MV-4-11 (cell line): ENCODE results near the gene H2BK1.

Experiments used
- DNase-seq: peaks from one replicate; lab custom pipeline; 2025; lab: John Stamatoyannopoulos, UW

The H2BK1 gene

GRCh38 chr7:151178236-151178635 is 32.1 kb downstream of the H2BK1 start:
- DNase-seq: no peak

- DNase-seq: no peak
Measured at GRCh38 chr7:151177310-151177709, 33.0 kb downstream of the H2BK1 start.

GRCh38 chr7:151176401-151176800 is 33.9 kb downstream of the H2BK1 start:
- no peak for DNase-seq

DNA sequence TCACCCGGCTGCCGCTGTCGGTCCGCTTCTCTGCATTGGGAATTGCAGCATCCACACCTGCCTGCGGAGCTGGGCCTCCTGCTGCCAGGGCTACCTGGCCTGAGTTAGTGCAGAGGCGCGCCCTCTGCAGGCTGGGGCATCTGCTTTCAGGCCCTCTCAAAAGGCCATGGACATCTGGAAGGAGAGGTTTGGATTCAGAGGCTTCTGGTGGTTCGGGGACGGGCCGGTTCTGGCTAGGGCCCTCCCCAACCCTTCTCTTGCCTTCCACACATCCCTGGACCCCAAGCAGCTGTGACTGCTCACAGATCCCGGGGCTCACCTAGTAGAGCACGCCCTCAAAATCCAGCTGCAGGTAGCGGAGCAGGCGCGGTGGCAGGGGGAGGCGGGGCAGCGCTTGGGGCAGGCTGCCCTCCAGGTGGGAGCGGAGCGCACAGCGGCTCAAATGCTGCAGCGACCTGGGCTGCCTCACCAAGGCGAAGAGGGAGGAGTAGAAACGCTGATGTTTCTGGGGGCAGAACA is 34.4 kb downstream of the H2BK1 start:
- DNase-seq: no peak

- no peak for DNase-seq
Measured at GRCh38 chr7:151175047-151175792, 35.1 kb downstream of the H2BK1 start.

- no peak for DNase-seq
Measured at GRCh38 chr7:151174246-151175046, 35.8 kb downstream of the H2BK1 start.

DNA sequence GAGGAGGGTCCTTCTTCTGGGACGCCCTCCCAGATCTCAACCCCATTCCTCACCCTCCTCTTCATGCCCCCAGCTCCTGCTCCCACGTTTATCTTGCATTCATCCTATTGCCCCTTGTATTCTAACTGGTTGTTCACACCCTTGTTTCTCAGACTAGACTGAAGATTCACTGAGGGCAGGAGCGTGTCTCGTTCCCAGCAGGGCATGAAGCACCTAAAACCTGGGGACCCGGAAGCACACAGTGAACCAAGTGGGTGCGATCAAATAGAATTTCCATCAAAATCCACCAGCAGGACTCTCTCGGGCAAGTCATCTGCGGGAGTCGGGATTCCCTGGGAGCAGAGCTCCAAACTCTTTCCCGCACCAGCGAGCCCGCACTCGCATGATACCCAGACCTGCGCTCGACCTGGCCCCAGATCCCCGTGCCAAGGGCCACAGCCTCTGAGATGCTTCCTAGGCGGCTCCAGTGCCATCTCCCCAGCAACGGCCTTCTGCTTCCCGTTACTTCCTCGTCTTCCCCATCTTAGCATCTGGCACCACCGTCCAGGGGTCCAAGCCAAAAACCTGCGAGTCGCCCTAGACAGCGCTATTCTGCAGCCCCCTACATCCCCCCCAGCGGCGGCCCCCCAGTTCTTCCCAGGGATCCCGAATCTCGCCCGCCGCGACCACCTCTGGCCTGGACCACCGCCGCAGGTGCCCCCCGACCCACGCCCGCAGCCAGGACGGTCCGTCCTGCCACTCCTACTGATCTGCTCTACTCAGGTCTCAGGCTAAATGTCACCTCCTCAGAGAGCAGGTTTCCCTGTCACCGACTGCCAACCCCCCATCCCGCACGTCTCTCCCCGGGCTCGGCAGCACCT is 36.7 kb downstream of the H2BK1 start:
- no peak for DNase-seq

DNA sequence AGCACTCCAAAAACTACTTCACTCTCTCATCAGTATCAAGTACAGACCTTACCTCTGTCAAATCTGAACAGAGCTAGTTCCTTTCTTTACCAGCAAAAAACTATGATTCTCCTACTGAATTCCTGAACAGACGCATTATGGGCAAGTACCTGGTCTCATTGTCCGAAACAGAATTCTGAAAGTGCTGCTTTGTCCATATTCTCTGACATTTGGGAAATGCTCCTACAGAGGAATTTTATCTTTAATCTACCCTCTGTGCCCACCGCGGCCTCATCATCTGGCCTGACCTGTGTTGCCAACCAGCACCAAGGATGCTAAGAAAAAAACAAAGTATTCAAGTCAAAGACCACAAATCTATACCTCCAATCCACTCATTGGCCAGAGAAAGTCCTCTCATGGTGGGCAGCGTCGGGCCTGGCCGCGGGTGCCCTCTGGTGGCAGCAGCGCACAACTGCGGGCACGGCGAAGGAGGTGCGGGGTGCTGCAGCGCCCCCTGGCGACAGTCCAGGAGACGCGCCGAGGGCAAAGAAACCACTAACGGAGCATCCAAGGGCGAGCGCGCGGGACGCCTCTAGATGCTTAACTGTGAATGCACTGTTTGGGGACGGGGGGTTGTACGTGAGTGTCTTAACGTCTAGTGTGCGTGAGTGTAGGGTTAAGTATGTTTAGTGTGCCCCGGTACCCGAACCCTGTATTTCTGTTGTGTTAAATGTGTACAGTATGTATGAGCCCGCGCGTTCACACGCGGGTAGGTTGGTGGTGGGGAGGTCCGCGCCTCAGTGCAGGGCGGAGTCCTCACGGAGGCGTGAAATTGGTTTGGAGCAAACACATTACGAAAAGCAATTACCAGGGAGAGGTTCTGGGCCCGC is 37.8 kb downstream of the H2BK1 start:
- peak; percentile 40 for DNase-seq

DNA sequence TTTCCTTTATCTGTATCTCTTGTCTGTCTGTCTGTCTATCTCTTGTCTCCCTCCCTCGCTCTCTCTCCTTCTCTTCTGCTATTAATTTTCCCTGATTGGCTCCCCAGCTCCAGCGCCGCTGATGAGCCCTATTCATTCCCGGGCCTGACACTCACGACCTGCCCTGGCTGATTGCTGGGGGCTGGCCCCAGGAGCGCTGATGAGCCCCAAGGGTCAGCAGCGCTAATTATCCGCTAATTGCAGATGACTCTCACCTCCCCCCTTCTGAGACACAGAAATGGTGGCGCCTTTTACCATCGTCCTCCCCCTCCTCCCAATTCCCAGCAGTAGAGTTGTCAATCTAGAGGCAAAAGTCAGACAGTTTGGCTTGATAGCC is 41.5 kb downstream of the H2BK1 start:
- no peak for DNase-seq

DNA sequence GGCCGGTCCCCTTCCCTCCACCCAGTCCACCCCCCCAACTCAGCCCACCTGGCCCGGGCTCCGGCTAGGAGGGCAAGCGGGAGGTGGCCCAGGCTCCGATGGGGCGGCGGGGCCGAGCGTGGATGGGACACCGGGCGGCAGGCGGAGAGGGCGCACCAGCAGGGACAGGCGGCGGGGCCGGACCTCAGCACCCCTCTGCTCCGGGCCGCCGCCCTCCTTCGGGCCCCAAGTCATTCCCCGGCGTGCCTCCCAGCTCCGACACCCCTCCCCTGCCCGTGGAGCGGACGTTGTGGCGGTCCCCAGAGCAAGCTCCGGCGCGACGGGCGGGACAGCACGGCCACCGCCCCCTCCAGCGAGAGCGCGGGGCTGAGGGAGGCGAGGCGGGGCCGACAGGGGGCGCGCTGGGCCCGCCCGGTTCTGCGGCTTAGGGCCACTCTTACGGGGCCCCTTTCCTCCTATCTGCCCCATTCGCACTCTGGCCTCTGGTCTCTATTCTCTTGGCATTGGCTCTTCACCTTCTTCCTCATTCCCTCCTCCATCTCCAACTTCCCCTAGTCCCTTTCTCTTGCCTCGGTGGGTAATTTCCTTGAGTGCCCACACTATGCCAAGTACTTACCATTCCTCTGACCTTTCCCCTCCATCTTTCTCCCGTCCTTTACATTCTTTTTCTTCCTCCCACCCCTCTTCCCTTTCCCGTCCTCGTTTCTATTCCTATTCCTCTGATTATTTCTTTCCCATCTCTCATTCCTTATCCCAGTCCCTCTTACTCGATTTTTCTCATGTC is 42.1 kb downstream of the H2BK1 start:
- DNase-seq: peak; percentile 42

DNA sequence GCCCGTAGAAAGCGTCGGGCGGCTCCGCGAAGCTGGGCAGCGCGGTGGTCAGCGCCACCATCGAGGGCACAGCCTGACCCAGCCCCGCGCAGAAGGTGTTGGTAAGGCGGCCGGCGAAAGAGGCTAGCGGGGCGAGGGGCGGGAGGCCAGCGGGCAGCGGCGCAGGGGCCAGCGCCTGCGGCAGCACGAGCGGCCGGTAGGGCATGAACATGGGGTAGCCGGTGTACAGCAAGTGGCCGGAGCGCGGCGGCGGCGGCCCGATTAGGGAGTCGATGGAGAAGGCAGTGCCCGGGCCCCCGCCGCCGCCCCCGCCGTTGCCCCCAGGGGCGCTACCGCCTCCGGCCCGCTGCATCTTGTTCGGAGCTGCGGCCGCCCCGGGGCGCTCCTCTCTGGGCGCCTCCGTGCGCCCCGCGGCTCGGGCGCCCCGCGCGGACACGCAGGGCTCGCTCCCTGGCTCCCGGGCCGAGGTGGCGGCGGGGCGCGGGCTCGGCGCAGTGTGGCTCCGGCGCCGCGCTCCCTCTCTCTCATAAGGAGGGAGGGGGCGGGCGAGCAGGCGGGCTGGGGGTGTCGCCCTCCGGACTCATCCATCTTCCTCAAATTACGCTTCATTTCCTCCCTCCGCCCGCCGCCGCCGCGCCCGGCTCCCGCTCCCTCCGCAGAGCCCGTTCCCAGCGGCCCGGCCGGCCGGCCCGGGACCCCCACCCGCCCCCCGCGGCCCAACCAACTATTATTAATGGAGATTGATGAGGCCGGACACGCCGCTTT is 42.9 kb downstream of the H2BK1 start, which contains the start of gene GBX1:
GBX1 (minus strand) TSS at position 498 of the 765 bp plus-strand sequence; CDS start at position 352, 146 bp downstream.
- no peak for DNase-seq

- DNase-seq: no peak
Measured at GRCh38 chr7:151166629-151167196, 43.6 kb downstream of the H2BK1 start.

DNA sequence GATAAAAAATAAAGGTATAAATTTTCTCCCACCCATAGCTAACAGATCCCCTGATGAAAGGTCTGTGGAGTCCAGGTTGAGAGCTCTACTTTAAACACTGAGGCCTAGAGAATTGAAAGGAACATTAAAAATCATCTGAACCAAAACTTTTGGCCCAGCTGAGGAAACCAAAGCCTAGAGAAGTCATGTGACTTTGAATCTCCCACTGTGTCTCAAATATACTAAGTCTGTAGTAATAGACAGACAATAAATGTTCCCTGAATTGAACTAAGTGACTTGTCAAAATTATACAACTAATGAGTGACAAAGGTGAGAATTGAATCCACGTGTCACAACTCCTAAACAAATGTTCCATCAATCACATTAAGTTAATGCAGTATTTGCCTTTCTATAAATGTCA is 48.5 kb downstream of the H2BK1 start:
- no peak for DNase-seq
